NT2/D1 (cell line): ENCODE results near the gene NMRK2.

Experiments used
- SUZ12 ChIP-seq: IDR thresholded peaks from 2 replicates; pipeline ENCODE4 v1.6.1; 2011; ENCODE audit not compliant: insufficient read length, insufficient read depth; ENCODE audit errors: extremely low read depth
- ZNF274 ChIP-seq: IDR thresholded peaks from 2 replicates; pipeline ENCODE4 v1.6.1; 2011; ENCODE audit warnings: mild to moderate bottlenecking, low read depth, low read length

DNA sequence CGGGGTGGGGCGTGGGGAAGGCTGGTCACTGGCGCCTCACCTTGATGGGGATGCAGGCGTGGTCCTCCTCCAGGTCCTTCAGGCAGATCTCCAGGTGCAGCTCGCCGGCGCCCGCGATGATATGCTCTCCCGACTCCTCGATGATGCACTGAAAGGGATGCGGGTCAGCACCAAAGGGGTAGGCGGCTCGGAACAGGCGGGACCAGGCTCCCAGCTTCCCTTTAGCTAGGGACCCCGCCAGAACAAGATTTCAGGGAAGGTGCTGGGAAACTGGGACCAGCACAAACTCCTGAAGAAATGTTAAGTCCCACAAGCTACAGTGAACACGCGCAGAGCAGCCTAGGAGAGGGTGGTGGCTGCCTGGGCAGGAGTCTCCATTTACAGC lies 46.4 kb downstream of the NMRK2 start:
- TF ChIP-seq ZNF274 (no peak), SUZ12 (no peak)
